Stimulated activated CD4-positive, alpha-beta T cell treated with anti-CD3 and anti-CD28 coated beads, Interleukin-12 subunit alpha, Interleukin-12 subunit beta, amount 100 ng/mL, for 24 hours (primary cell): Measurements from ENCODE around the gene KCNK10.

Experiments used
- DNase-seq, 2 experiments: peaks; one replicate each; pipeline ENCODE4 v3.0.0-alpha.2; 2020; ENCODE audit warnings: low read depth in 2 of 2

KCNK10 gene

DNA sequence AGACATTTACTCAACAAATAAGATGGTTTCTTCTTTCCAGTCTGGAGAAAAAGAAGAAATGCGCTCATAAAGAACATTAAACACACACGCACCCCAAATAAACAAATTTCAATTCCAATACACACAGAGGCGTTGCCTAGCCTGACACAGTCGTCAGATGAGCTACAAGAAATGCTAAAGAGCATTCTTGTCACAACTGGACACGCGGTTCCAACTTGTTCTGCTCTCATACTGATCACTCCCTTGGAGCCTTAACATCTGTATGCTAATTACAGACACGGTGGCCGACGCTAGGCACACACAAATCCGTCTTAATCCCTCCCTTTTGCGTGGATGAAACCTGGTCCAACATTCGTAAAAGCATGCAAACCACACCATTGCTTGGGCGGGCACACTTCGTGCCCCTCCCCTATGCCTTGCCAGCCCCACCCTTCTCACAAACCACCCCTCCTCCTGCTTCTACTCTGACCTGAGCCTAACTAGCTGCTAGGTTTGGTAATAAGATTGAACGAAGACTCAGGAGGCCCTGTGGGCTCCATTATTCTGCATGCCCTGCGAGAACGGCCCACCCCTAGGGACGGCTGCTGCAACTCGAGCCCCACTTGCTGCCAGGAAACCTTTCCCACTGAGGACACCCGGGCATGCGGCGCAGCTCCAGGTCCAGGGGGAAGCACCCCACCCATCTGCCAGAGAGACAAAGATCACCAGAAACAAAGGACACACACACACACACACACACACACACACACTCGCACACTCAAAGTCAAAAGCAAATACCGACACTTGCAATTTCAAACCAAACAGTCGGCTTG, 1.2 kb downstream of the KCNK10 start:
- no peak for DNase-seq

DNA sequence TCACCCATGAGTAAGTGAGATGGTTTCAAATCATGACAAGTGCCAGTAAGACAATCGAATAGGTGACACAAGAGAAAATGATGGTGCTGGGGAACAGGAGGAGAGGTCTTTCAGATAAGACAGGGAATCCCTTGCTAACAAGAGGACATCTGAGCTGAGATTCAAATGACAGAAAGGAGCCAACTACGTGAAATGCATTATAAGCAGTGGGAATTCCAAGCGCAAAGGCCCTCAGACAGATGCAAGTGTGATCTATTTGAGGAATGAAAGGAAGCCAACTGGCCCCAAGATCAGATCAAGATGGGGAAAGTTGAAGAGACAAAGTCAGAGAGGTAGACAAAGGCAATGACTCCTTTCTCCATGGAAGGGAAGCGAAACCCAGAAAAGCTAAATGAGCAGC, 4.7 kb downstream of the KCNK10 start:
- DNase-seq, result no peak

DNA sequence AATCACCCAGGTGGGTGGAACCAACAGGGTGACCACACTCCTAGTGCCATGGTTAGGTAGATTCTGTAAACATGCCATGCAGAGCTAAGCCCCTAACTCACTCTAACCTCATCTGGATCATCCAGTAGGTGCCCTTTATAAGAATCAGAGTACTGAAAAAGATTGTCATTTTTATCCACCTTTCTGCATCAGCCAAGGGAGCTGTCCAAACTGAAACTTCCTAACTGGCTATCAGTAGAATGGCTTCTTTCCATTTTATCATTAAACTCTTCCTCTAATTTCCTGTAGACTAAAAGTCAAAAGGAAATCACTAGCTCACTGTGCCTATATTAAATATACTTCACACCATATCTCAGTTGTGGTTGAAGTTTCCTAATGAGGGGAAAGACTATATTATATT, 6.5 kb downstream of the KCNK10 start:
- no peak for DNase-seq

DNA sequence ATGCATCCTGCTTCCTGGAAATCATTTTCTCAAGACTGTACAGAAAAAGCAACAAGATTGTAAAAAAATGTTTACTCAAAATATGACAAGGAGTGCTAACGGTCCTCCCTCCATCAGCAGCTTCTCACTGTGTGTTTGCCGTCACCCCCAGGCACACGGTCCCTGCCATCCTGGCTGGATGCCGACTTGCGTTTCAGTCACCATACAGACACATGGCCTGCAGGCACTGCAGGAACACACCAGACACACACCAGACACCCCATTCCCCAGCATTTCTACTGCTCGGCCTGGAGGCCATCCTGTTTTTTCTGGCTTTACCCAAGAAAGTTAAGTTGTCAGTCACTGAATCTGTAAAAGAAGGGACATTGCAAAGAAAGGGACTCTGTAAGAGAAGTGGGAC, 10.8 kb downstream of the KCNK10 start:
- no peak for DNase-seq

DNA sequence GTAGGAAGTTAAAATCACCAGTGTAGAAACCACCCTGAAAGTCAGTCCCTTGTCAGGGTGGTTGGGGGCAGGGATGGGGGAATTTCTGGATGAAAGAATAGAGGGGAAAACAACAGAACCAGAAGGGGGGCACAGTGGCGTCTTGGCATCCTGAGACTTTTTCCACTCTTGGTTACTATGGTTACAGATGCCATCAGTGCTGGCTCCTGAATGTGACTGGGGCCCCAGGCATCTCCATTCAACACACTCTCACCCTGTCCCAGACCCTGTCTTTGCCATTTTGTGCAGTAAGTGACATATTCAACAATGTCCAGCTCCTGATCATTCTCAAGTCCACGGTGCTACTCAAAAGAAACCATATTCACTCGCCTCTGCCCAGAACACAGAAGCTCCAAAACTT, 11.3 kb downstream of the KCNK10 start:
- no peak for DNase-seq

DNA sequence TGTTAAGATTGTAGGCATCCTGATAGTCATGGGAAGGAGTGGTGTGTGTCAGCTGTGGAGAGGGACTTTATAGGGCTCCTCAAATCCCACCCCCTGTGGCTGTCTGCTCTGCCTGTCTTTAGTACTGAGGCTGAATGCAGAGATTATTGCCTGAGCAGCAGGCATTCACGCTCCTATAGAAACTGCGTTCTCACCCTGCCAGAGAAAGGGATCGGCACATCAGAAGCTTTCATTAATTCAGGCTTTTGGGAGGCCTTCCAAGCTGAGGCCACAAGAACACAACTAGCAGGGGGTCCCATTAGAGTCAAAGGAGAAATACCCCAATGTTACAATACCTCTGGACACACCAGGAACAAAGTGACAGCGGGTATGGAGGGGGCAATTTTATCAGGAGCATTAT, 12.6 kb downstream of the KCNK10 start:
- DNase-seq, result no peak

DNA sequence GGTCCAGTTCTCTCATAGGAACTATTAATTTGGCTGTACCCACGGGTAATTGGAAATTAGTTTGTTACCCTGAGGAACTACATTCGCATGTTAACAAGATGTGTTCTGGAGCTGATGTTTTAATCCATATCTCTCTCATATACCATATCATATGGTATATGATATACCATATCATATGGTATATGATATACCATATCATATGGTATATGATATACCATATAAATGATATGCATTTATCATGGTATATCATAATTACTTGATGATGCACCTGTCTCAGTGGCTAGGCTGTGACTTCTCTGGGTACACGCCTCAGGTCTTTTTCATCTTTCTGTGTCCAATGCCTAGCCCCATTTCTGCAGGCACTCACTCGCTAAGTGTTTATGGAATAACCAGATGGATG, 13.0 kb downstream of the KCNK10 start:
- no peak for DNase-seq

DNA sequence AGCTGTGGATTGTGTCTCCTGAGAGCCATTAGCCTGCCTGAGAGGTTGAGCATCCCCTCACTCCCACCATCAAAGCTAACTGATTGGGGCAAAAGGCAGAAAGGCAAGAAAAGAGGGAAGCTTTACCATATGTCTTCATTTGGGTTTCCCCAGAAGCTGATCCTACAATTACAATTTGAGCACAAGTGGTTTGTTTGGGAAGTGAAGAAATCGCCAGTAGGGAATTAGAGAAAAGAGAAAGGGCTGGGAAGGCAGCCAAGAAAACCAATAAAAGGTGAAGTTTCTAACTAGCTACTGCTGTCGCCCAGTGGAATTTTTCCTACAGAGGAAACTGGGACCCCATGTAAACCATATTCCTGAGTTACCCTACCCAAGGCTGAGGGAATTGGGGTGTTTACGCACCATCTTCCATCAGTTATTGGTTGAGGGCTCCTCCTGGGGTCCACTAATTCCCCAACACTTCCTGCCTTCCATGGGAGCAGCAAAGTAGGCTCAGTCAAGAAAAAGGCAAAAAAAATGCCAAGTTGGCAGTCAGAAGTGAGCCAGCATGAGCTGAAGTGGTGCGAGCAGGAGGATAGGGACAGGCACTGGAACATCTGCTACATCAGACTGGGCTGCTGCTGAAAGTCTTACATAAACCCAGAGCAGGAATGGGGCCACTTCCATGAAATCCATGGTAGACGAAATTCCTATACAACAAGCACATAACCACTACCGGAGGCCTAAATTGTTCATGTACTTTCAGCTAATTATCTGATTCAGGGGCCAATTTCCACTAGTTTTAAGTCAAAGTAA, 17.3 kb downstream of the KCNK10 start:
- no peak for DNase-seq

DNA sequence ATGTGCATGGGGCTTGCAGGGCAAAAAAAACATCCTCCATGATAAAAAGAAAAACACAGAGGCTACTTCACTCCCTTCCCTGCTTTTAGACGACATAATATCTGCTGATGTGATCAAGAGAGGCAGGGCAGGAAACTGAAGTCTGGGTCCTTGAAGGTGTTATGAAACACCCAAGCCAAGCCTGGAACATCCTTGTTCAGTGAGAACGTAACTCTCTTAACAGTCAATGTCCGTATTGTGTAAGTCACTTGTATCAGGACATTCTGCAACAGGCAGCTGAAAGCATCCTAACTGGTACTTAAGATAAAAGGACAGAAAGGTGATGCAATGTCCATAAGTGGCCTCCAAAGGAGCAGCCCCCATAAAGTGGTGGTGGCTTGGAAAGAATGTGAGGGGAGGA, 20.0 kb downstream of the KCNK10 start:
- no peak for DNase-seq

DNA sequence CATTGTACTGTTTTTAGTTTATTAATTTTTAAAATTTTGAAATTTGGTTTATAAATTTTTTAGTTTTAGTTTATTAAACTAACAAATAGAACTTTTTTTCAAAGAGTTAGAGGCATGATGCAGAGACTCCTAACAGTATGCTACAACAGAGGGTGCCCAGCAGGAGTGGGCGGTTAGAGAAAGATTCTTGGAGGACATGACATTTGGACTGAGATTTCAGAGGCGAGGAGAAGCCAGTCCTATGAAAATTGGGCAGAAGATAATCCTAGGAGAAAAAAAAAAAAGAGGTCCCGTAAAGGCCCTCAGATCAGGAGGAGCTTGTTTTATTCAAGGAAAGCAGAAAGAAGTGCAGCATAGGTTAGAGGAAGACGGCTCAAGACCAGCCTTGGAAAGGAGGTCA, 21.7 kb downstream of the KCNK10 start:
- DNase-seq, result no peak

DNA sequence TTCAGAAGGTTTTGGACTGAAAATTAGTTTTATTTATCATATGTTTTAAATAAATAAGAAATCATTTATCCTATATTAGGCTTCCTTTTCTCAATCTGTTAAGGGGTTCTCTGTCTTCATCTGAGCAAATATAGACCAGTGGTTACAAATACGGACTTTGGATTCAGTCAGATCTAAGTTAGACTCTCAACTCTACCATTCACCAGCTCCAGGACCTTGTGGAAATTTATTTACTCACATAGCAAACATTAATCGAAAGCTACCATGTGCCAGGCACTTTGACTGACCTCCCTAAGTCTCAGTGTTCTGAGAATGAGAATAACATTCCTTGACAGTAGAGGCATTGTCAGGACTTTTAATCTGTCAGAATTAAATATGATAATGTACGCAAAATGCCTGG, 22.3 kb downstream of the KCNK10 start:
- DNase-seq, result no peak

DNA sequence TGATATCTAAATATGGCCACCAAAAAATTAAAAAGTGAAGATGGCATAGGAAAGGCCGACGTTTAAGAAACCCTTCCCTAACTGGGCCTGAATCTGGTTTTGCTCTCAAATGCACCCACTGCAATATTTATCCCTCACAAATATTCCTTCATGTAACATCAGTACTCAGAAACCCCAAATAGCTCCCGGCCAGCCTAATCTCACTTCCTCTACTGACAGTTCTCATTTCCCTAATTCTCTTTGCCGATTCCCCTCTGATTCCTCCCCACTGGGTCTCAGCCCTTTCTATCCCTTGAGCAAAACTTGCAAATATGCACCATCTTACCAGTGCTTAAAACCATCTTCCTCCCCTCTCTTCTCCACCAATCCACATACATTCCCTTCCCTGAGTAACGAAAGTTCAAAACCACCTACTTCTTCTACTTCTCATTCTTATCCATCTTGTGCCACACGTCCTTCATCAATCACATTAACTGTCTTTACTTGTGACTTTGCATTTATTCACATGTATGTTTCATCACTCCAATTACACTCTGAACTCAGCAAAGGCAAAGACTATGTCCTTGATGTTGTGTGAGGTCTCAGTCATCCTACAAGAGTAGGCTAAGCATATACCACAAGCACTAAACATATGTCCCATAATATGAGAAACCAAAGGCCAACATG, 23.1 kb downstream of the KCNK10 start:
- no peak for DNase-seq

DNA sequence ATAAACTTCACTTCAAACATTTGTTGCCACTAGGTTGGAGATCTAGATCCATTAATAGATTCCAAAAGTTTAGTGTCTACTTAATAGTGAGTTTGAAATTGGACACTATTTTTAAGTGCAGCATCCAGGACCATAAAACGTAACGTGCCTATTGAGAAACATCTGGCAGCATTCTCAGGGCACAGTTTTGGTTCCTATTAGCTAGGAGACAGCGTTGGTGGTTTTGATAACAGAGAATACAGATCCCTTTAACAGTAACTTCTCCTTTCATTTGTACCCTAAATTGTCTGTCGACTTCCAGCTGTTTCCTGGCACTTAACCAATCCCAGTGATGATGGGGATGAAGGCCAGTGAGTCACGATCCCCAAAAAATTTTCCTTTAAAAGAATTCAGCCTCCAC, 25.8 kb downstream of the KCNK10 start:
- DNase-seq, result no peak

DNA sequence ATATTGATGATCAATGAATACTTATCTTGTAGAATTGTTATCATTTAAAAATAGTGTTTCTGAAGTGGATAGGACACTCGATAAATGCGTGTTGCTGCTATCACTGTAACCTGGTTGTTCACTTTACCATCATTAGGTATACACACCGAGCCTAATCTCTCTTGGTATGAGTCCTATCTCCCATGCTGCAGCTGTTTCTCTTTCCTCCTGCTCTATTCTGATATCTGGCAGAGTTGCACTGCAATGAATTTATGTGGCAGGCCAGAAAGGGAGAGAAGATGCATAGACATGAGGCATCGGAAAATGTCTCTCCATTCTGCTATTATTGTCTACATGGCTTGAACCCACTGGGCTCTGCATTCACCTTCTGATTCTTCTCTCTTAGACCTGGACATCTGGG, 26.7 kb downstream of the KCNK10 start:
- no peak for DNase-seq

DNA sequence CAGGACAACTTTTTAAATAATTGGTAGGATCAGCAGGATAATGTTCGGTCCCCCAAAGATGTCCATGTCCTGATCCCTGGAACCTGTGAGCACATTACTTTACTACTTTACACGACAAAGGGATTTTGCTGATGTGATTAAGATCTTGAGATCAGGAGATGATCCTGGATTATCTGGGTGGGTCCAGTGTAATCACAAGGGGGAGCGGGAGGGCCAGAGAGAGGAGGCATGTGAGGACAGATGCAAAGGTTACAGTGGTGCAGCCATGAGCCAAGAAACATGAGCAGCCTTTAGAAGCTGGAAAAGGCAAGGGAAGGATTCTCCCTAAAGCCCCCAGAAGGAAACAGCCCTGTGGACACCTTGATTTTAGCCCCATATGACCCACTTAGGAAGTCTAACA, 33.1 kb downstream of the KCNK10 start:
- DNase-seq, result no peak

DNA sequence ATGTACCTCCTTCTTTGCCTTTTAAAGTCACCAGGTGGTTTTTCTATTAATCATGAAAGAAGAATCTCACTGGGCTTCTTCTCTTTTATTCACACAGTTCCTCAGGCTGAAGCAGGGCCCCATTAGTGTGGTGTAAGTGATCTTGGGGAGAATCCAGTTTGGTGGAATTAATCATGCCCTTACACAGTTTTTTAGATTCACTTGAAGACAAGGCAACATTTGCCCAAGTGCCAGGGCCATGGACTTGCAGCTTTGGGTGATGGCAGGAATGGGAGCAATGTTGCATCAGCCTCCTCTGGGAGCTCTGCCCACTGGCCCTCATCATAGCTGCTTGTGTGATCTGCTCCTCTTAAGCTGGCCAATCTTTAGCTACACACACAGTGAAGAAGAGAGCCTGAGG, 33.8 kb downstream of the KCNK10 start:
- DNase-seq, result no peak

DNA sequence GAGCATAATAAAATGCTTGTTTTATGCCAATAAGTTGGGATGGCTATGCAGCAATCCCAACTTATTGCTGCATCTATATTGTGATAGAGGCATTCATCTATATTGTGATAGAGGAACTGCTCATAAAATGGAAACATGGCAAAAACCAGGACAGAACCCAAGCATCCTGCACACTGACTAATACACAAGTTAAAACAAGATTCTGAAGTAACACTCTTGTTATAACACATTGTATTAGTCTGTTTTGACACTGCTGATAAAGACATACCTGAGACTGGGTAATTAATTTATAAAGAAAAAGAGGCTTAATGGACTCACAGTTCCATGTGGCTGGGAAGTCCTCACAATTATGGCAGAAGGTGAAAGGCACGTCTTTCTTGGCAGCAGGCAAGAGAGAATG, 36.8 kb downstream of the KCNK10 start:
- DNase-seq, result no peak

DNA sequence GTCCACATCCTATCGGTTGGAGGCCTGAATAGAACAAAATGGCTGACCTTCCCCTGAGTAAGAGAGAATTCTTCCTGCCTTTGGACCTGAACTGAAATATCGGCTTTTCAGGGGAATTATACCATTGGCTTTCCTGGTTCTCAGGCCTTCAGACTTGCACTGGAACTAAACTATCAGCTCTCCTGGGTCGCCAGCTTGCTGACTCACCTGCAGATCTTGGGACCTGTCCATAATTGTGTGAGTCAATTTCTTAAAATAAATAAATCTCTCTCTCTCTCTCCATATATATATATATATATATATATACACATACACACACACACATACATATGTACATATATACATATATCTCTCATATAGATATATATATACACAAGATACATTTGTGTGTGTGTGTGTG, 41.6 kb downstream of the KCNK10 start:
- no peak for DNase-seq

DNA sequence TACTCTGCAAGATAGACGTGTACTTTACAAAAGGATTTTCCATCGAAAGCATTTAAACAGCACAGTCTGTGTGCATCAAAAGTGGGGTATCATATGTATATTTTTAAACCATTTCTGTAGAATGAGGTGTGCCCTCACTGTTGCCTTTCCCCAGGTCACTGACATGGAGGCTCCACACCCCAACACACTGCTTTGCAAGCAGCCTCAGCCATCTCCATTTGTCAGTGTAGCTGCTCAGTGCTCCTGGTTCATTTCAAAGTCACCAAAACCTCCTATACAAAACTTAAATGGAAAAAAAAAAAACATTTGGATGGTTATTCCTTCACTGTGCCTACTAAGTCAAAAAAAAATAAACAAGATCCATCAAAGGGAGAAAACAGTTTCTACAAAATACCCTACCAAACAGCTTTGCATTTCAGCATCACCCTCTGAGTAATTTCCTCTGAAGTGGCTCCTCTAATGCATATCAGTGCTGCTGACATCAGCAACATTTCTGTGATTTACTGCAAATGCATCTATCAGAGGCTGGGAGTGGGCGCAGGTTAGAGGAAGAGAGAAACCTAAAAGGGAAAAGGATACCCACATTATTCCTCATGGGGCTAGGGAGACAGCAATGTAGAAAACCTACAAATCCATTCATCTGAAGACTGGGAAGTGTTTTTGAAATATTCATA, 46.0 kb downstream of the KCNK10 start:
- DNase-seq, result no peak

DNA sequence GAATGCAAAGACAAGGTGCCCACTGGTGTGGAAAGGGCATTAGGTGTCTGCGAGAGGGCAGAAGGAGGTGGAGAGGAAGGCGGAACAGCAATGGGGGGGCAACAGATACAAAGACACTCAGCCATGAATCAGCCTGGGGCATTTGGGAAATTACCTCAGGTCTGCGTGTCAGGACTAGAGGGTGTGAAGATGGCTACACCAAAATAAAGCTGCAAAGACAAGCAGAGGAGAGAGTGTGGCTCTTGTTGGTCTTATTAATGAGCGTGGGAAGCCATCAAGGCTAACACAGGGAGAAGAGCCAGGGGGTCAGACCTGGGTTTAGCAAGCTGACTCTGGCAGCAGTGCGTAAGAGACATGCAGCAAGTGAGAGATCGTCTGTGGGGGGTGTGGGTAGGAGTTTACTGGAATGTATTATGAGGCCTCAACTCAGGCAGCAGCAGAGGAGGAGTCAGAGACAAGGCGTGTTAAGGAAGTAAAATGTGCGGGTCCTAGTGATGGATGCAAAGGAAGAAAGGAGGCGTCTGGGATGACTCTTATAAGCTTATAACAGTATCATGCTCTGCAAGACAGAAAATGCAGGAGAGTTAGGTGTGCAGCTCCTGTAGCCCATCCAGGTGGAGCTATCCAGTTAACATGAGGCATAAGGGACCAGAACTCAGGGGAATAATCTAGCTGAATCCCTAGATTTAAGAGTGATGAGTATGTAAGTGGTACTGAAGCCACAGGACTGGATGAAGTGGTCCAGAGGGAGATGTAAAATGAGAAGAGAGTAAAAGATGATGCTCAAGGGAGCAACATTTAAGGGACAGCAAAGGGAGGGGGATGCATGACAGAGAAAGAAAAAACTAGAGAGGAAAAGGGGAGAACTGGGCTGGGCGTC, 50.4 kb downstream of the KCNK10 start:
- no peak for DNase-seq

DNA sequence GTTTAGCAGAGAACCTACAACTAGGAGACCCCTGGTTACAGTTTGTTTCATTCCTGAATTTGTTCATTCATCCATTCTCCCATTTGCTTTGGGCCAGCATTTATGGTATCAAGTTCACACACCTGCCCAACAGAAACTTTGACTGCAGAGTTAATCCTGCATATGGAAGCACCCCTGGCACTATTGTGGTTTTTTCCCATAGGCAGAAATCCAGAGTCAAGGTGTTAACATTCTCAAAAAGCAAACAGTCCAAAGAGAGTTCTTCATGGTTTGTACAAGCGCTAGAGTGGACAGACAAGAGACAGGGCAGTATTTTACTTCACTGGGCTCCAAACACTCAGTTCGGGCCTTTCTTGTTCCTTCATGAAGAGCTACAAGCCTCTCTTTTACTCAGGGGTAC, 51.9 kb downstream of the KCNK10 start:
- no peak for DNase-seq
